Spinal cord (tissue), 10 donors: ENCODE results near the gene CCDC32. TPM values are rescaled to one million over a fixed set of nuclear protein-coding genes. Genes with fewer than 3 reads are reported as not detected.
"Not testable (repeated sequence)": the region's sequence is repeated elsewhere in the genome, so short reads cannot be mapped to it uniquely, and the experiment has no call there.

Experiments
- DNase-seq, 6 donors: peaks; one replicate each; pipeline versions ENCODE4 v3.0.0 to v3.0.0-alpha.2; 2013 to 2015; ENCODE audit warnings: low spot score in 6 of 6, low read depth in 4 of 6
- H3K27ac ChIP-seq: one replicate; pipeline ENCODE4 v1.5.1; 2013; ENCODE audit warnings: low read depth, low read length, control low read depth
- H3K27me3 ChIP-seq: one replicate; pipeline ENCODE4 v1.6.1; 2013; ENCODE audit warnings: low read length; ENCODE audit not compliant: control insufficient read depth, insufficient read depth
- H3K36me3 ChIP-seq: one replicate; pipeline ENCODE4 v1.6.1; 2013; ENCODE audit warnings: low read length; ENCODE audit not compliant: control insufficient read depth, insufficient read depth
- H3K4me1 ChIP-seq: one replicate; pipeline ENCODE4 v1.6.1; 2013; ENCODE audit warnings: low read length; ENCODE audit not compliant: control insufficient read depth, insufficient read depth
- H3K4me3 ChIP-seq: one replicate; pipeline ENCODE4 v1.5.1; 2013; ENCODE audit warnings: low read depth, low read length, control low read depth
- H3K9me3 ChIP-seq: one replicate; pipeline ENCODE4 v1.6.1; 2013; ENCODE audit warnings: low read length; ENCODE audit not compliant: control insufficient read depth, insufficient read depth
- WGBS: methylation state at CpG from one replicate; pipeline ENCODE4 v1.1.5; 2013; ENCODE audit warnings: missing lambda C conversion rate; ENCODE audit not compliant: insufficient coverage; 5-methylcytosine and 5-hydroxymethylcytosine counted together
- polyA plus RNA-seq, 2 donors: library from polyadenylated mRNA; unstranded; fragments of 120-200 nt; gene quantifications; one replicate each; pipeline ENCODE4 v1.2.1, GENCODE V29; 2013; ENCODE audit not compliant: insufficient read length in 2 of 2
- total RNA-seq, 2 donors: library from RNA; depleted of rRNA in 1 of 2; stranded (reverse); fragments of 120-200 nt in 1 of 2; fragments of >200 nt in 1 of 2; gene quantifications; one replicate each; pipeline versions ENCODE4 v1.2.3 to v1.2.4, GENCODE V29; 2013 to 2014
- donor health status: healthy.

The CCDC32 gene
- total and polyA plus RNA-seq, 4 donors, result 19.7 to 31.6 (median 26.8) TPM

- Histone ChIP-seq H3K4me1 (peaks cover 5% of the 10 kb centered on the region), H3K27ac (peak overlapping the region; percentile 93), H3K36me3 (no peaks in the 10 kb centered on the region), H3K4me3 (peak overlapping the region; percentile 60), H3K27me3 (no peaks in the 10 kb centered on the region), H3K9me3 (no peaks in the 10 kb centered on the region)
- WGBS, result 0% methylated on average over 30 of the region's 31 CpGs
- DNase-seq, result peak in 3 of 6 donors; percentile 13 to 48 (median 22)
These were observed 29.6 kb upstream of the CCDC32 start for GRCh38 chr15:40594429-40594836.

- Histone ChIP-seq H3K27ac (peak within 1 kb of the TSS; percentile 93), H3K36me3 (no peaks in the 10 kb centered on the region), H3K4me3 (peak within 1 kb of the TSS; percentile 60), H3K27me3 (no peaks in the 10 kb centered on the region), H3K9me3 (no peaks in the 10 kb centered on the region), H3K4me1 (peaks cover 5% of the 10 kb centered on the region)
- DNase-seq, result peak; percentile 97 to 99 (median 99)
- WGBS, result 0% methylated on average over 30 of the region's 41 CpGs
These were observed 29.0 kb upstream of the CCDC32 start, which contains the start of gene KNL1 for GRCh38 chr15:40593588-40594428. Gene KNL1, plus strand, starts transcription at chr15:40594249. Its CDS starts 8,683 bp downstream, at chr15:40602932.

- DNase-seq, result peak in 1 of 6 donors; percentile 51
- WGBS, result no CpG with 5 or more reads among the region's 2 CpGs
- no peak overlapping the region for H3K27ac ChIP-seq
These were observed 28.3 kb upstream of the CCDC32 start for GRCh38 chr15:40593165-40593564.

GRCh38 chr15:40591389-40591788 is 26.5 kb upstream of the CCDC32 start:
- Histone ChIP-seq H3K27me3 (no peaks in the 10 kb centered on the region), H3K4me1 (peaks cover 5% of the 10 kb centered on the region), H3K9me3 (no peaks in the 10 kb centered on the region), H3K27ac (no peak overlapping the region), H3K36me3 (no peaks in the 10 kb centered on the region), H3K4me3 (no peak overlapping the region)
- DNase-seq, result no peak
- WGBS, result 56% methylated on average over 7 of the region's 8 CpGs

More at GRCh38 chr15:40593165-40593564, 28.3 kb upstream of the CCDC32 start:
- Histone ChIP-seq H3K4me1 (peaks cover 5% of the 10 kb centered on the region), H3K36me3 (no peaks in the 10 kb centered on the region), H3K27me3 (no peaks in the 10 kb centered on the region), H3K4me3 (no peak overlapping the region), H3K9me3 (no peaks in the 10 kb centered on the region)

- no peak for DNase-seq
- H3K36me3 ChIP-seq, result no peaks in the 10 kb centered on the region
- H3K27ac ChIP-seq, result no peak overlapping the region
- no peak overlapping the region for H3K4me3 ChIP-seq
- no peaks in the 10 kb centered on the region for H3K27me3 ChIP-seq
- peaks cover 5% of the 10 kb centered on the region for H3K4me1 ChIP-seq
- H3K9me3 ChIP-seq, result no peaks in the 10 kb centered on the region
- 71% methylated on average over 6 of the region's 12 CpGs for WGBS
These were observed 25.8 kb upstream of the CCDC32 start for GRCh38 chr15:40590667-40591050.

- no peaks in the 10 kb centered on the region for H3K36me3 ChIP-seq
- no CpG with 5 or more reads among the region's 2 CpGs for WGBS
- no peaks in the 10 kb centered on the region for H3K4me1 ChIP-seq
- no peak overlapping the region for H3K4me3 ChIP-seq
- no peaks in the 10 kb centered on the region for H3K9me3 ChIP-seq
- no peak overlapping the region for H3K27ac ChIP-seq
- DNase-seq, result peak in 1 of 6 donors; percentile 51
- no peaks in the 10 kb centered on the region for H3K27me3 ChIP-seq
These were observed 19.3 kb upstream of the CCDC32 start for GRCh38 chr15:40584191-40584590.

- Histone ChIP-seq H3K27ac (no peak overlapping the region), H3K36me3 (no peaks in the 10 kb centered on the region), H3K9me3 (no peaks in the 10 kb centered on the region), H3K4me1 (no peaks in the 10 kb centered on the region), H3K4me3 (no peak overlapping the region), H3K27me3 (no peaks in the 10 kb centered on the region)
- DNase-seq, result no peak
- WGBS, result 84% methylated on average over 5 of the region's 8 CpGs
These were observed 17.9 kb upstream of the CCDC32 start for GRCh38 chr15:40582726-40583246.

GRCh38 chr15:40581796-40582195 is 17.0 kb upstream of the CCDC32 start:
- H3K4me1 ChIP-seq, H3K4me3 ChIP-seq, DNase-seq, H3K27me3 ChIP-seq, H3K36me3 ChIP-seq, H3K27ac ChIP-seq, H3K9me3 ChIP-seq: not testable (repeated sequence)
- WGBS, result 100% methylated on average over 1 of the region's 2 CpGs

GRCh38 chr15:40578892-40579291 is 14.1 kb upstream of the CCDC32 start:
- Histone ChIP-seq H3K4me3 (no peak overlapping the region), H3K9me3 (no peaks in the 10 kb centered on the region), H3K36me3 (peaks cover 2% of the 10 kb centered on the region), H3K4me1 (no peaks in the 10 kb centered on the region), H3K27ac (no peak overlapping the region), H3K27me3 (no peaks in the 10 kb centered on the region)
- no CpG with 5 or more reads among the region's 4 CpGs for WGBS
- DNase-seq, result no peak

GRCh38 chr15:40576914-40577313 is 12.1 kb upstream of the CCDC32 start:
- H3K9me3 ChIP-seq, DNase-seq, H3K4me3 ChIP-seq, H3K27me3 ChIP-seq, H3K4me1 ChIP-seq, H3K27ac ChIP-seq: not testable (repeated sequence)
- peaks cover 14% of the 10 kb centered on the region for H3K36me3 ChIP-seq
- WGBS, result no CpG with 5 or more reads among the region's 5 CpGs
